Left lung (tissue), 10 donors: ENCODE measurements around the gene LIMCH1. TPM values are rescaled to one million over a fixed set of nuclear protein-coding genes. Genes with fewer than 3 reads are reported as not detected.

Experiments used
- ATAC-seq: fragments of 200-7000 bp; cut with Tn5 transposase; one replicate; pipeline ENCODE4 v1.9.1; 2020; ENCODE audit warnings: moderate library complexity
- DNase-seq, 4 donors: peaks; one replicate each; pipeline ENCODE4 v3.0.0-alpha.2; 2013 to 2020
- H3K27ac ChIP-seq, 2 donors: fragments of 200-600 bp; sonication (generic) in 1 of 2; one replicate each; pipeline versions ENCODE4 v1.5.0 to v1.8.0; 2020 to 2021
- H3K27me3 ChIP-seq, 2 donors: fragments of 200-600 bp; sonication (generic) in 1 of 2; one replicate each; pipeline versions ENCODE4 v1.5.0 to v1.8.0; 2020 to 2021
- H3K36me3 ChIP-seq, 2 donors: fragments of 200-600 bp; sonication (generic) in 1 of 2; one replicate each; pipeline versions ENCODE4 v1.5.0 to v1.8.0; 2020 to 2021
- H3K4me1 ChIP-seq, 2 donors: fragments of 200-600 bp; one replicate each; pipeline ENCODE4 v1.8.0; 2021
- H3K4me3 ChIP-seq, 2 donors: fragments of 200-600 bp; sonication (generic) in 1 of 2; one replicate each; pipeline versions ENCODE4 v1.5.0 to v1.8.0; 2020 to 2021; ENCODE audit warnings: mild to moderate bottlenecking in 1 of 2
- H3K9me3 ChIP-seq, 2 donors: fragments of 200-600 bp; sonication (generic) in 1 of 2; one replicate each; pipeline versions ENCODE4 v1.5.0 to v1.8.0; 2020 to 2021
- CTCF ChIP-seq, 2 donors: fragments of 200-600 bp; sonication (generic) in 1 of 2; IDR thresholded peaks; one replicate each; pipeline versions ENCODE4 v1.5.0 to v1.8.0; 2021; ENCODE audit warnings: antibody characterized with exemption in 2 of 2
- intact Hi-C, 2 donors: fragments of 100-400 bp; cut with DNase I; formaldehyde crosslinking; loops; one replicate each; pipeline versions ENCODE4 v1.11.2 to v1.14.2; 2022
- polyA plus RNA-seq, 6 donors: library from polyadenylated mRNA; unstranded; fragments of 120-200 nt; gene quantifications; one replicate each; pipeline ENCODE4 v1.2.1, GENCODE V29; 2013; ENCODE audit not compliant: insufficient read length in 6 of 6
- total RNA-seq, 2 donors: library from RNA; stranded (reverse); fragmentation: NEBNext Ultra II Directional; extraction: Animal tissue kit (Norgen Biotek cat#: 25700); gene quantifications; one replicate each; pipeline ENCODE4 v1.2.1, GENCODE V29; 2021
- donor health status: DM: no; HTN: yes; CAD: no.
- donor health status: DM: no; HTN: no; CAD: no.

Gene LIMCH1
- total and polyA plus RNA-seq, 8 donors = 90.6 to 183 (median 113) TPM

GRCh38 chr4:41602886-41603498 lies 65.0 kb downstream of the LIMCH1 start:
- H3K4me3 ChIP-seq = no peak overlapping the region
- H3K36me3 ChIP-seq = peaks cover 0 to under 1% of the 10 kb centered on the region in 2 donors
- DNase-seq (peak in 1 of 4 donors; percentile 26), ATAC-seq (no peak)
- no peak overlapping the region for H3K27ac ChIP-seq
- TF ChIP-seq CTCF (IDR thresholded peaks at IDR 0.05) = no peak
- H3K27me3 ChIP-seq = no peaks in the 10 kb centered on the region
- intact Hi-C loops = no loop called here
- H3K4me1 ChIP-seq = peaks cover 3 to 4% of the 10 kb centered on the region in 2 donors
- H3K9me3 ChIP-seq = no peaks in the 10 kb centered on the region

GRCh38 chr4:41609851-41610250 lies 71.9 kb downstream of the LIMCH1 start:
- no peak for TF ChIP-seq CTCF (IDR thresholded peaks at IDR 0.05)
- peaks cover 0 to 5% of the 10 kb centered on the region in 2 donors for H3K36me3 ChIP-seq
- no peaks in the 10 kb centered on the region for H3K27me3 ChIP-seq
- peaks cover 5 to 18% of the 10 kb centered on the region in 2 donors for H3K4me1 ChIP-seq
- no peak overlapping the region for H3K4me3 ChIP-seq
- no peaks in the 10 kb centered on the region for H3K9me3 ChIP-seq
- no peak overlapping the region for H3K27ac ChIP-seq
- intact Hi-C loops = no loop called here
- ATAC-seq (no peak), DNase-seq (peak in 1 of 4 donors; percentile 38)

- H3K9me3 ChIP-seq = no peaks in the 10 kb centered on the region
- intact Hi-C loops = no loop called here
- peaks cover 0 to 5% of the 10 kb centered on the region in 2 donors for H3K36me3 ChIP-seq
- H3K4me3 ChIP-seq = no peak overlapping the region
- DNase-seq (no peak), ATAC-seq (no peak)
- H3K27ac ChIP-seq = no peak overlapping the region
- peaks cover 5 to 18% of the 10 kb centered on the region in 2 donors for H3K4me1 ChIP-seq
- no peak for TF ChIP-seq CTCF (IDR thresholded peaks at IDR 0.05)
- no peaks in the 10 kb centered on the region for H3K27me3 ChIP-seq
Measured at GRCh38 chr4:41610474-41610873, 72.5 kb downstream of the LIMCH1 start.

- ATAC-seq (no peak), DNase-seq (no peak)
- no peak overlapping the region for H3K4me3 ChIP-seq
- peaks cover 0 to 5% of the 10 kb centered on the region in 2 donors for H3K36me3 ChIP-seq
- H3K27me3 ChIP-seq = no peaks in the 10 kb centered on the region
- H3K27ac ChIP-seq = no peak overlapping the region
- TF ChIP-seq CTCF (IDR thresholded peaks at IDR 0.05) = no peak
- H3K9me3 ChIP-seq = no peaks in the 10 kb centered on the region
- intact Hi-C loops = no loop called here
- peaks cover 5 to 18% of the 10 kb centered on the region in 2 donors for H3K4me1 ChIP-seq
Measured at GRCh38 chr4:41611124-41611838, 73.3 kb downstream of the LIMCH1 start.
